IPS-18a (cell line): Measurements from ENCODE around the gene SCD5.

ENCODE experiments used
- H3K27ac ChIP-seq: one replicate; pipeline ENCODE4 v1.5.1; 2013; ENCODE audit warnings: low read length
- H3K27me3 ChIP-seq: one replicate; pipeline ENCODE4 v1.6.1; 2013; ENCODE audit warnings: mild to moderate bottlenecking, low read length; ENCODE audit not compliant: control insufficient read depth, insufficient read depth
- H3K36me3 ChIP-seq: one replicate; pipeline ENCODE4 v1.6.1; 2013; ENCODE audit warnings: low read depth, low read length; ENCODE audit not compliant: control insufficient read depth
- H3K4me1 ChIP-seq: one replicate; pipeline ENCODE4 v1.6.1; 2013; ENCODE audit warnings: low read depth, low read length; ENCODE audit not compliant: control insufficient read depth
- H3K4me3 ChIP-seq: one replicate; pipeline ENCODE4 v1.5.1; 2013; ENCODE audit warnings: low read length
- H3K9ac ChIP-seq: one replicate; pipeline ENCODE4 v1.6.1; 2013; ENCODE audit warnings: mild to moderate bottlenecking, low read length, moderate library complexity
- H3K9me3 ChIP-seq: one replicate; pipeline ENCODE4 v1.6.1; 2013; ENCODE audit warnings: low read depth, low read length; ENCODE audit not compliant: control insufficient read depth

The SCD5 gene

DNA sequence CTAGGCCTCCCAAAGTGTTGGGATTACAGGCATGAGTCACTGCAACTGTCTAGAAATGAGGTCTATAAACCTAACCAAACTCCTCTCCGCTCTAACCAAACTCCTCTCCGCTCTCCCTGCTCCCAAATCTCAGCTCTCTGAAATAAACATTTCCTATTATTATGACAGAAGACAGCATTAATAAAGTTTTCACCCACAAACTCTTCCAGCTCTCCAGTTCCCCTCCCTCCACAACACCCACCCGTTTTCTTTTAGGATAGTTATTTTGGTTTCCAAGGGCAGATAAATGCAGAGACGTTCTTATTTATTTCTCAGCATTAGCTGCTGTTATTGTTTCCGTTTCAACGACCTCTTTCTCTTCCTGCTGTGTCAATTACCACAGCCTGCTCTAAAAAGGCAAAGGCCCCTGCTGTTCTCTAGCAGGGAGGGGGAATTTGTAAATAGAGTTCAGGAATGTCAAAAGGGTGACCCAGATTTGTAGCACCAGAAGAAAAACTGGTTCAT is 13.3 kb upstream of the SCD5 start:
- H3K9me3 ChIP-seq: no peaks in the 10 kb centered on the region
- peak overlapping the region; percentile 27 for H3K4me3 ChIP-seq
- no peak overlapping the region for H3K9ac ChIP-seq
- peaks cover 9% of the 10 kb centered on the region for H3K4me1 ChIP-seq
- H3K36me3 ChIP-seq: no peaks in the 10 kb centered on the region
- no peak overlapping the region for H3K27ac ChIP-seq
- peaks cover 64% of the 10 kb centered on the region for H3K27me3 ChIP-seq

DNA sequence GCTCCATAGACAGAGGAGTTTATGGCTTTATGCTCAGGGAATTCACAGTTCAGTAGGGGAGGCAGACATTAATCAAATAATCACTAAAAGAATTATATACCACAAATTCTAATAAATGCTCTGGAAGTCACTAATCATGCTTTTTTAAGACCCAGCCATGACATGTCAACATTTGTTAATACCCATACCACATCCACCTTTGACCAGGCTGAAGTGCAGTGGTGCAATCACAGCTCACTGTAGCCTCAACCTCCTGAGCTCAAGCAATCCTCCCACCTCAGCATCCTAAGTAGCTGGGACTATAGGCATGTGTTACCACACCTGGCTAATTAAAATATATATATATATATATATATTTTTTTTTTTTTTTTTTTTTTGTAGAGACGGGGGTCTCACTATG is 12.8 kb upstream of the SCD5 start:
- Histone ChIP-seq H3K9ac (no peak overlapping the region), H3K27me3 (peaks cover 68% of the 10 kb centered on the region), H3K36me3 (no peaks in the 10 kb centered on the region), H3K9me3 (no peaks in the 10 kb centered on the region), H3K4me3 (no peak overlapping the region), H3K4me1 (peaks cover 9% of the 10 kb centered on the region), H3K27ac (no peak overlapping the region)

DNA sequence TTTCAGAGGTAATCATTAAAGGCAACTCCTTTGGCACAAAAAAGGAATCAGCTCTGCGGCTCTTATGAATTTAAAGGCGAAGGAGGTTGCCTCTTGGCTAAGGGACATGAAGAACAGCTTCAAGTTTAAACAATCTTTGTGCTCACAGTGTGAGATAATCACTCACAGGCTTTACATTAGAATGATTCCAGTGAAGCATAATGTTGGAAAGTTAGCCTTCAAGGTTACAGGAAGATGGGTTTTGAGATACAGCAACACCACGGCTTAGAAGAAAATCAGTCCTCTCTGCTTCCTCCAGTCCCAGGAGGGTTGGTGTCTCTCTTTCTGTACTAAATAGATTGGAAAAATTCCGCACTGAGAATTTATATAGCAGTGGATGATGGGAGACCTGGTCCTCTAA is 11.6 kb upstream of the SCD5 start:
- Histone ChIP-seq H3K36me3 (no peaks in the 10 kb centered on the region), H3K27ac (no peak overlapping the region), H3K9me3 (no peaks in the 10 kb centered on the region), H3K27me3 (peaks cover 79% of the 10 kb centered on the region), H3K4me3 (no peak overlapping the region), H3K9ac (no peak overlapping the region), H3K4me1 (peaks cover 9% of the 10 kb centered on the region)

DNA sequence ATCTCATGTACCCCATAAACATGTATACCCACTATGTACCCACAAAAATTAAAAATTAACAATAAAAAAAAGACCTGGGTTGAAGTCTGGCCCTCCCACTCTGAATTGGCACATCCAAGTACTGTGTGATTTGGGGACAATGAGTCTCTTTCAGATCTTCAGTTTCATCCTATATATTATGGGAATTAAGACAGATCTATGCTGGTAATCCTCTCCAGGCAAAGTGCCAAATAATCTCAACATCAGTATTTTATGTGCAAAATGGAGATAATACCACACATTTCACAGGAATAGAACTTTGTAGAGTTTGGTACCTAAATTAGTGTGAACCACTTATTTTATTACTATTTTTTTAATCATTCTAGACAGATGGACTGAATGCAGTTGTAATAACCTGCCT is 11.0 kb upstream of the SCD5 start:
- peaks cover 9% of the 10 kb centered on the region for H3K4me1 ChIP-seq
- no peak overlapping the region for H3K4me3 ChIP-seq
- H3K36me3 ChIP-seq: no peaks in the 10 kb centered on the region
- H3K27me3 ChIP-seq: peaks cover 83% of the 10 kb centered on the region
- no peaks in the 10 kb centered on the region for H3K9me3 ChIP-seq
- no peak overlapping the region for H3K9ac ChIP-seq
- no peak overlapping the region for H3K27ac ChIP-seq

DNA sequence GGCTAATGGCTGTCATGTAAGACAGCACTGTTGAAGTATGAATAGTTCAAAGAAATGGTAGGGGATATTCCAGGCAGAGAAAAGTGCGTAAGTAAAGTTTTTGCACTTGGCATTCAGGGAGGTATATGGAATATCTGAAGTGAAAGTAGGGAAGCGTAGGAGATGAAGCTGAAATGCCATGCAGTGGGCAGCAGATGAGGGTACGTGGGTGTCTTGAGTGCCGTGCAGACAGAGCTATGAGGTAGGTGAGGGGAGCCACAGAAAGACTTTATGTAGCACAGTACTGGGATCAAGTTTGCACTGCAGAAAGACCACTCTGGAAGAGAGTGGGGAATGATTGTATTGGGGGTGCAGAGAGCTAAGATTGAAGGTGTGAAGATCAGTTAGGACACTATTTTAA is 5.2 kb upstream of the SCD5 start:
- no peaks in the 10 kb centered on the region for H3K36me3 ChIP-seq
- H3K9ac ChIP-seq: no peak overlapping the region
- peaks cover 8% of the 10 kb centered on the region for H3K4me1 ChIP-seq
- no peak overlapping the region for H3K4me3 ChIP-seq
- H3K27ac ChIP-seq: no peak overlapping the region
- H3K9me3 ChIP-seq: no peaks in the 10 kb centered on the region
- peaks cover 88% of the 10 kb centered on the region for H3K27me3 ChIP-seq

DNA sequence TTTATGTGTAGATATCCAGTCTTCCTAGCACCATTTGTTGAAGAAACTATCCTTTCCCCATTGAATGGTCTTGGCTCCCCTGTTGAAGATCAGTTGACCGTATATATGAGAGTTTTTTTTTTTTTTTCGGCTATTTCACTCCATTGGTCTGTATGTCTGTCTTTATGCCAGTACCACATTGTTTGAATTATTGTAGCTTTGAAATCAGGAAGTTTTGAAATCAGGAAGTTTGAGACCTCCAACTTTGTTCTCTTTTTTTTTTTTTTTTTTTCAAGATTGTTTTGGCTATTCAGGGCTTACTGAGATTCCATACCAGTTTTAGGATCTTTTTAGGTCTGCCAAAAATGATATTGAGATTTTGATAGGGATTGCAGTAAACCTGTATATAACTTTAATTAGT is 4.3 kb upstream of the SCD5 start:
- Histone ChIP-seq H3K9me3 (no peaks in the 10 kb centered on the region), H3K4me1 (peaks cover 8% of the 10 kb centered on the region), H3K9ac (no peak overlapping the region), H3K27me3 (peaks cover 93% of the 10 kb centered on the region), H3K27ac (no peak overlapping the region), H3K36me3 (no peaks in the 10 kb centered on the region), H3K4me3 (no peak overlapping the region)

DNA sequence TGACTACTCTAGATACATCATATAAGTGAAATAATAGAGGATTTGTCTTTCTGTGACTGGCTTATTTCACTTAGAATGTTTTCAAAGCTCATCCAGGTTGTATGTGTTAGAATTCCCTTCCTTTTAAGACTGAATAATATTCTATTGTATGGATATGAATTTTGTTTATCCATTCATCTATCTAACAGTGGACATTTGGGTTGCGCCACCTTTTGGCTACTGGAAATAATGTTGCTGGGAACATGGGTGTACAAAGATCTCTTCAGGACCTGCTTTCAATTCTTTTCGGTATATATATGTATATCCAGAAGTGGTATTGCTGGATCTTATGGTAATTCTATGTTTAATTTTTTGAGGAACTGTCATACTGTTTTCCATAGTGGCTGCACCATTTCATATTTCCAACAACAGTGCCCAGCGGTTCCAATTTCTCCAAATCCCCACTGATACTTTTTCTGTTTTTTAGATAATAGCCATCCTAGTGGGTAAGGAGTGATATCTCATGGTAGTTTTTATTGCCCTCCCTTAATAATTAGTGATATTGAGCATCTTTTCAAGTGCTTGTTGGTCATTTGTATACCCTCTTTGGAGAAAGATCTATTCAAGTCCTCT is 3.4 kb upstream of the SCD5 start:
- Histone ChIP-seq H3K9me3 (no peaks in the 10 kb centered on the region), H3K4me1 (peaks cover 12% of the 10 kb centered on the region), H3K27me3 (peaks cover 95% of the 10 kb centered on the region), H3K27ac (no peak overlapping the region), H3K36me3 (no peaks in the 10 kb centered on the region), H3K9ac (no peak overlapping the region), H3K4me3 (no peak overlapping the region)

DNA sequence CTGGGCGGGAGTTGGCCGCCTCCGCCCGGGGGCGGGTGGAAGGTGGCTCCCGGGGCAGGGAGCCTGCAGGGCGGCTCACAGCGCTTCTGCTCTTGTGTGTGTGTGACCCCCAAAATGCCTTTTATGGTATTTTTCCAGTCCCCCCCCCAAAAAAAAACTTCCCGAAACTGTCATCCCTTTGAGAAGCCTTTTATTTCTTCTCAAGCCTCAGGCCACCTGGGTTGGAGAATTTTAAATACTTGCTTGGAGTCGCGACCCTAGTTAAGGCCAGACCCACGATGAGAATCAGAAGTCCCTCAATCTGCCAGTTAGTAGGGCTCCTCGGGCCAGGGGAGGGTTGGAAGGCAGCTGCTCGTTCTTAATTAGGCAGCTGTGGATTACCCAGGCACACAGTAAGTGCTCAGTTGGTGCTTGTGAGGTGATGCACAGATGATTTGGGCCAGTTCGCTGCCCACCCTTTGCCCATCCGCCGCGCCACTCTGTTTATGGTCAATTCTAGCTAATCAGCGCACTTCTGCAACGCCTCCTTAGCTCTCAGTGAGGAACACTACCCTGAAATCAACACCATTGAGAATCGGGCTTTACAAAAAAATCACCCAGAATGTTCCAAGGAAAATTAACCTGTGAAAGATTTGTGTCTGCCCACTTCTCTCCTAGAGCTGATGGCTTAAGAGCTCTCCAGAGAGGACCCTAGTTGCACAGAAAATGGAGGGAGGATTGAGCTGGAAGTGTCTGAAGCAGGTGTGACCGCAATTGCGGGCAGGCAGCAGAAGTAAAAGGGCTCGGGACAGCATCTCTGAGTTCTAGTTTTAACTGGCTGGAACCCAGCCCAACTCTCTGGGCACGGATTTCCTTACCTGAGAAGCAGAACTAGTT is 648 bp upstream of the SCD5 start:
- H3K9me3 ChIP-seq: no peaks in the 10 kb centered on the region
- H3K36me3 ChIP-seq: no peaks in the 10 kb centered on the region
- H3K27ac ChIP-seq: no peak overlapping the region
- peaks cover 15% of the 10 kb centered on the region for H3K4me1 ChIP-seq
- H3K9ac ChIP-seq: no peak overlapping the region
- H3K27me3 ChIP-seq: peaks cover 99% of the 10 kb centered on the region
- peak overlapping the region; percentile 71 for H3K4me3 ChIP-seq

DNA sequence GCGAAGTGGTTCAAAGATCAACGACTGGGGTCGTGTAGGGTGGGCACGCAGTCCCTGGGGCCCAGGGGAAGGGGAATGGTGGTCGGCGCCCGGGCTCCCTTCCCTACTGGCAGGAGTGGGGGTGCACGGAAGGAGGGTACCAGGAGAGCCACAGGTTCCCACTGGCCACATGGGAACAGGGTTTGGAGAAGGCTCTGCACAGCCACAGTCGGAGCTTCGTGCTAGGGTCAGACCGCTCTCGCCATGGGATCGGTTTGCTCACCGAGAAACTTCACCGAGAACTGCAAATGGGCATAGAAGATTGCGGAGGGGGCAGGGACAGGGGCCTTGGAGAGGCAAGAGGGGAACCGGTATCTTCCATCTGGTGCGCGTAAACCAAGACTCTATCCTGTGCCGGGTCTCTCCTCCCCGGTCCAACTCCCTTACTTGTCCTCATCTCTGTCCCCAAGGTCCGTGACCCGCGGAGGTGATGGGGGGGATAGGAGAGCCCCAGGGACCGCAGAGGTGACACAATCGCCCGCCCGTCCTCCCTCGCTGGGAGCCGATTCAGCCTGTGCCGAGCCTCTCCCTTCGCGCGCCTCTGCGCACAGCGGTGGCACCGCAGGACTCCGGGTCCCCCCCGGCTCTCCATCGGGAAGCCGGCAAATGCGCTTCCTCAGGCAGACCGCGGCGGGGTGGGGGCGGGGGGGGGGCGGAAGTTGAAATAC is 1.0 kb downstream of the SCD5 start:
- peaks cover 100% of the 10 kb centered on the region for H3K27me3 ChIP-seq
- no peak overlapping the region for H3K27ac ChIP-seq
- peak overlapping the region; percentile 71 for H3K4me3 ChIP-seq
- H3K4me1 ChIP-seq: peaks cover 15% of the 10 kb centered on the region
- no peaks in the 10 kb centered on the region for H3K9me3 ChIP-seq
- H3K9ac ChIP-seq: no peak overlapping the region
- H3K36me3 ChIP-seq: no peaks in the 10 kb centered on the region

DNA sequence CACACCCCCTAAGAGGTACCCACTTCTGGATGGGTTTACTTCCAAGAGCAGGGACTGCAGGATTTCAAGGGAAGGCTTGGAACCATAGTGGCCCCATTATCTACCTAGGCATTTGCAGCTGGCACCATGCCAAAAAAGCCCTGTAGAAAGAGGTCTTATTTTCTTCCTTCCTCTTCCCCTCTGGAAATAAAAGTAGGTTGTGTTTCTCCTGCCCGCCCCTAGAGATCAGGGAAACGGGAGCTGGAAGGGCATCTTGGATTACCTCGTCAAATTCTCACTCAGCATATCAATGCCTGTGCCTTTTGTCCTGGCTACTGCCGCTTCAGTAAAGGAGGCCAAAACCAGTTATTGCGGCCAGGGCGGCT is 1.6 kb downstream of the SCD5 start:
- Histone ChIP-seq H3K27ac (no peak overlapping the region), H3K27me3 (peaks cover 100% of the 10 kb centered on the region), H3K9ac (no peak overlapping the region), H3K36me3 (no peaks in the 10 kb centered on the region), H3K4me3 (peak overlapping the region; percentile 71), H3K9me3 (no peaks in the 10 kb centered on the region), H3K4me1 (peaks cover 15% of the 10 kb centered on the region)

DNA sequence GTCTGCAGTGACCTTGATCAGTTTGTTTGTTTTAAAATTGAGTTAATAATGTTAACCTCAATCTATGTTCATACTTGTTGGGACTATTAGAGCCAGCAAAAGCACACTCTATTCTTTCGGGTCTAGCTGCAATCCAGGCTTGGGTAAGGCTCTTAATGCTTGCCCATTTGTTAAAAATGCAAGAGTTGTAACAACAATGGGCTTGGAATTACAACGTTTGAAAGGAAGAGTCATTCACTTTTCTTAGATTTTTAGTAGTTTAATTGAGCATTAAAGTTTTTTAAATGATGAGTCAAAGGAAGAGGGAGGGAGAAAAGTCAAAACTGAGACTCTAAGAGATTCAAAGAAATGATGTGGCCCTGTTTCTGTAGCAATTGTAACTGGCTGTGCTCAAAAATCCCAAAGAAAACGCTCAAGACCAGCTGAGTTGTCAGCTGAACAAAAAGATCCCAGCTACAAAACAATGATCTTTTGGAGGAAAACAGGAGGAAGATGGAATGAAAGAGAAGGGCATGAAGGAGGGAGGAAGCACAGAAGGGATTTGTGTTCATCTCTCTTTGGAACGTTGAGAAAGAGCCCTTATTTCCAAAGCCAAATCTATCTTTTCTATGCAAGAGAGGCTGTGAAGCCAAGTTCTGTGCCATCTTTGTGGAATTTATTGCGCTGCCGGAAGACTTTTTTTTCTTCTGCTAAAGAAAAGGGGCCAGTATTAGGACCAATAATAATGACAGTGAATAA is 5.5 kb downstream of the SCD5 start:
- Histone ChIP-seq H3K9me3 (no peaks in the 10 kb centered on the region), H3K4me3 (no peak overlapping the region), H3K4me1 (peaks cover 10% of the 10 kb centered on the region), H3K9ac (no peak overlapping the region), H3K27ac (no peak overlapping the region), H3K36me3 (no peaks in the 10 kb centered on the region), H3K27me3 (peaks cover 100% of the 10 kb centered on the region)
